ENCODE results near the gene USP3.

GRCh38 chr15:63509056-63509954 is 4.9 kb downstream of the USP3 start:
- no peak for TF ChIP-seq CTCF (IDR thresholded peaks at IDR 0.05)
- no peak for TF ChIP-seq POLR2A (IDR thresholded peaks at IDR 0.05)
- TF ChIP-seq POLR2AphosphoS5 (IDR thresholded peaks at IDR 0.05): no peak
